H1 (cell line): ENCODE data around the gene CD58. TPM values are rescaled to one million over a fixed set of nuclear protein-coding genes. Genes with fewer than 3 reads are reported as not detected.

Experiments used
- CTCF ChIA-PET: fragments of 300-600 bp; sonication (Branson Sonifier 250); formaldehyde crosslinking; loops from one replicate; lab custom pipeline; 2021; ENCODE audit not compliant: partially characterized antibody; lab: Charles Lee
- POLR2A ChIA-PET: fragments of 300-600 bp; sonication (Branson Sonifier 250); formaldehyde crosslinking; loops from one replicate; lab custom pipeline; 2021; ENCODE audit warnings: inconsistent platforms; ENCODE audit not compliant: partially characterized antibody; lab: Charles Lee
- DNase-seq, 2 experiments: peaks; one replicate each; pipeline versions ENCODE4 v3.0.0 to v3.0.0-alpha.2; 2010 to 2022; ENCODE audit warnings: low spot score in 2 of 2, low read depth in 1 of 2, mixed read lengths in 1 of 2
- FAIRE-seq: peaks from 2 replicates; lab custom pipeline; 2011; peaks lifted over from hg19 to GRCh38; lab: Jason Lieb, UNC
- H2AFZ ChIP-seq: 2 replicates; pipeline ENCODE4 v1.8.1; 2012; ENCODE audit warnings: low read length, inconsistent platforms
- H2AK5ac ChIP-seq: 2 replicates; pipeline ENCODE4 v1.6.1; 2013; ENCODE audit warnings: low read depth, low read length
- H2BK120ac ChIP-seq: replicated peaks from 2 replicates; pipeline ENCODE3; 2013; ENCODE audit warnings: low read depth, low read length, inconsistent platforms
- H2BK12ac ChIP-seq: 2 replicates; pipeline ENCODE4 v1.6.1; 2013; ENCODE audit warnings: low read depth, low read length
- H2BK15ac ChIP-seq: 2 replicates; pipeline ENCODE4 v1.6.1; 2013; ENCODE audit warnings: low read length
- H2BK20ac ChIP-seq: 2 replicates; pipeline ENCODE4 v1.6.1; 2013; ENCODE audit warnings: low read length
- H2BK5ac ChIP-seq: 2 replicates; pipeline ENCODE4 v1.6.1; 2013; ENCODE audit warnings: low read depth, low read length
- H3K14ac ChIP-seq: 2 replicates; pipeline ENCODE4 v1.6.1; 2013; ENCODE audit warnings: inconsistent platforms; ENCODE audit not compliant: insufficient read length
- H3K18ac ChIP-seq: 2 replicates; pipeline ENCODE4 v1.6.1; 2013; ENCODE audit warnings: low read length; ENCODE audit errors: extremely low read depth
- H3K23ac ChIP-seq: 2 replicates; pipeline ENCODE4 v1.6.1; 2013; ENCODE audit warnings: inconsistent platforms; ENCODE audit not compliant: insufficient read length
- H3K23me2 ChIP-seq: 2 replicates; pipeline ENCODE4 v1.6.1; 2013; ENCODE audit warnings: low read depth, low read length
- H3K27ac ChIP-seq: 2 replicates; pipeline ENCODE4 v1.6.1; 2011; ENCODE audit warnings: low read depth, low read length, inconsistent platforms
- H3K27me3 ChIP-seq, 4 experiments: replicated peaks in 1 of 4; 1 replicate in 1 of 4; 2 replicates in 3 of 4; pipeline versions ENCODE4 v1.6.1 to v1.8.1; 2011 to 2013; ENCODE audit warnings: low read length in 3 of 4, mild to moderate bottlenecking in 3 of 4, inconsistent platforms in 2 of 4, mixed read lengths in 2 of 4, moderate library complexity in 1 of 4; ENCODE audit not compliant: control insufficient read depth in 3 of 4, insufficient read depth in 3 of 4; ENCODE audit errors: extremely low read depth in 1 of 4
- H3K36me3 ChIP-seq, 4 experiments: 2 replicates each; pipeline versions ENCODE4 v1.6.1 to v1.8.1; 2011 to 2013; ENCODE audit warnings: mild to moderate bottlenecking in 4 of 4, low read length in 3 of 4, moderate library complexity in 2 of 4, control low read depth in 1 of 4, inconsistent platforms in 1 of 4; ENCODE audit not compliant: insufficient read depth in 4 of 4, control insufficient read depth in 2 of 4
- H3K4ac ChIP-seq: replicated peaks from 2 replicates; pipeline ENCODE3; 2013; ENCODE audit warnings: low read length, low read depth, mixed read lengths, inconsistent platforms; ENCODE audit not compliant: insufficient read length
- H3K4me1 ChIP-seq, 4 experiments: replicated peaks in 1 of 4; 1 replicate in 1 of 4; 2 replicates in 3 of 4; pipeline versions ENCODE4 v1.6.1 to v1.8.1; 2011 to 2013; ENCODE audit warnings: low read length in 3 of 4, inconsistent platforms in 2 of 4, mixed read lengths in 1 of 4; ENCODE audit not compliant: insufficient read depth in 4 of 4, control insufficient read depth in 3 of 4
- H3K4me2 ChIP-seq, 2 experiments: 2 replicates each; pipeline versions ENCODE4 v1.6.1 to v1.8.1; 2011 to 2013; ENCODE audit warnings: low read depth in 2 of 2, low read length in 2 of 2, control low read depth in 1 of 2, inconsistent platforms in 1 of 2, mild to moderate bottlenecking in 1 of 2; ENCODE audit not compliant: insufficient read depth in 1 of 2
- H3K4me3 ChIP-seq, 4 experiments: fragments of 200-600, 300-600 bp in 1 of 4; sonication (generic), shearing (Covaris generic), sonication (Bioruptor Twin) in 1 of 4; 2 replicates each; pipeline versions ENCODE4 v1.5.1 to v1.8.1; 2011 to 2016; ENCODE audit warnings: low read length in 4 of 4, low read depth in 3 of 4, control low read depth in 2 of 4, inconsistent platforms in 2 of 4, mild to moderate bottlenecking in 2 of 4, mixed read lengths in 1 of 4, moderate library complexity in 1 of 4; ENCODE audit not compliant: insufficient read depth in 2 of 4; ENCODE audit errors: extremely low read depth in 1 of 4
- H3K56ac ChIP-seq: replicated peaks from 2 replicates; pipeline ENCODE3; 2013; ENCODE audit warnings: low read depth, mild to moderate bottlenecking, mixed read lengths, low read length, inconsistent platforms; ENCODE audit not compliant: insufficient read length
- H3K79me1 ChIP-seq: 2 replicates; pipeline ENCODE4 v1.6.1; 2013; ENCODE audit warnings: low read depth, low read length, control low read depth
- H3K79me2 ChIP-seq, 2 experiments: 2 replicates each; pipeline versions ENCODE4 v1.6.1 to v1.8.1; 2012 to 2013; ENCODE audit warnings: low read length in 2 of 2, mild to moderate bottlenecking in 2 of 2, inconsistent platforms in 1 of 2; ENCODE audit not compliant: insufficient read depth in 2 of 2, control insufficient read depth in 1 of 2
- H3K9ac ChIP-seq, 4 experiments: replicated peaks in 1 of 4; 1 replicate in 1 of 4; 2 replicates in 3 of 4; pipeline versions ENCODE4 v1.6.1 to v1.8.1; 2011 to 2013; ENCODE audit warnings: low read depth in 3 of 4, low read length in 3 of 4, control low read depth in 2 of 4, mild to moderate bottlenecking in 2 of 4, moderate library complexity in 2 of 4, inconsistent platforms in 1 of 4; ENCODE audit errors: extremely low read depth in 1 of 4
- H3K9me3 ChIP-seq, 2 experiments: 2 replicates each; pipeline versions ENCODE4 v1.6.1 to v1.8.1; 2012 to 2013; ENCODE audit warnings: mild to moderate bottlenecking in 2 of 2, moderate library complexity in 2 of 2, control low read depth in 1 of 2, inconsistent platforms in 1 of 2, low read depth in 1 of 2, low read length in 1 of 2, mixed read lengths in 1 of 2; ENCODE audit not compliant: insufficient read depth in 2 of 2
- H4K20me1 ChIP-seq, 2 experiments: replicated peaks in 1 of 2; 2 replicates each; pipeline versions ENCODE3 to v1.8.1; 2011 to 2013; ENCODE audit warnings: inconsistent platforms in 2 of 2, low read length in 2 of 2, mild to moderate bottlenecking in 1 of 2; ENCODE audit not compliant: insufficient read depth in 2 of 2, control insufficient read depth in 1 of 2
- H4K5ac ChIP-seq: 2 replicates; pipeline ENCODE4 v1.6.1; 2013; ENCODE audit warnings: low read length, low read depth, mixed read lengths, inconsistent platforms; ENCODE audit not compliant: insufficient read length
- H4K8ac ChIP-seq: 2 replicates; pipeline ENCODE4 v1.8.0; 2013; ENCODE audit warnings: mild to moderate bottlenecking, moderate library complexity, low read length, inconsistent platforms; ENCODE audit not compliant: insufficient read depth; ENCODE audit errors: extremely low read depth
- H4K91ac ChIP-seq: replicated peaks from 2 replicates; pipeline ENCODE3; 2013; ENCODE audit warnings: low read length, mixed read lengths, inconsistent platforms; ENCODE audit not compliant: insufficient read length
- BACH1 ChIP-seq: IDR thresholded peaks from 2 replicates; pipeline ENCODE4 v1.6.1; 2012; ENCODE audit warnings: low read length, improper control_type of control experiment
- EGR1 ChIP-seq: IDR thresholded peaks from 2 replicates; pipeline ENCODE4 v1.6.1; 2011; ENCODE audit warnings: low read depth, low read length, borderline replicate concordance
- HDAC2 ChIP-seq, 2 experiments: fragments of 300-600 bp in 1 of 2; sonication (generic) in 1 of 2; IDR thresholded peaks; 2 replicates each; pipeline ENCODE4 v1.6.1; 2011 to 2012; ENCODE audit warnings: low read depth in 2 of 2, low read length in 2 of 2, mild to moderate bottlenecking in 2 of 2, moderate library complexity in 2 of 2, borderline replicate concordance in 1 of 2, inconsistent platforms in 1 of 2
- KDM1A ChIP-seq: fragments of 200-600, 300-600 bp; sonication (generic); IDR thresholded peaks from 2 replicates; pipeline ENCODE4 v1.7.1; 2016; ENCODE audit warnings: mild to moderate bottlenecking, low read length, borderline replicate concordance
- KDM5A ChIP-seq: fragments of 200-600 bp; IDR thresholded peaks from 2 replicates; pipeline ENCODE4 v1.7.1; 2012; ENCODE audit warnings: mild to moderate bottlenecking, low read length, inconsistent platforms, mixed read lengths
- POU5F1 ChIP-seq: IDR thresholded peaks from 2 replicates; pipeline ENCODE4 v1.6.1; 2011; ENCODE audit warnings: low read depth, mild to moderate bottlenecking, low read length, moderate library complexity
- RNF2 ChIP-seq: fragments of 200-900, 300-1000 bp; sonication (generic); IDR thresholded peaks from 2 replicates; pipeline ENCODE4 v1.7.1; 2016; ENCODE audit warnings: borderline replicate concordance, low read depth, mild to moderate bottlenecking, antibody characterized with exemption, low read length; ENCODE audit not compliant: poor library complexity, severe bottlenecking; ENCODE audit errors: missing control alignments
- SAP30 ChIP-seq: fragments of 300-600 bp; sonication (generic); IDR thresholded peaks from 2 replicates; pipeline ENCODE4 v1.7.1; 2012; ENCODE audit warnings: low read length, moderate library complexity, mild to moderate bottlenecking, inconsistent platforms; ENCODE audit not compliant: insufficient read depth, insufficient replicate concordance
- SP1 ChIP-seq: IDR thresholded peaks from 2 replicates; pipeline ENCODE4 v1.6.1; 2011; ENCODE audit warnings: low read depth, low read length
- polyA plus RNA-seq, 7 experiments: library from polyadenylated mRNA; depleted of rRNA in 3 of 7; stranded (reverse) in 5 of 7; unstranded in 2 of 7; fragments of >200 nt in 5 of 7; fragments of 200-250 nt in 2 of 7; gene quantifications; 1 replicate in 5 of 7; 2 replicates in 1 of 7; 4 replicates in 1 of 7; pipeline versions ENCODE4 v1.2.1 to v1.2.3, GENCODE V29; 2011 to 2013; ENCODE audit warnings: missing spikeins in 2 of 7, mixed read lengths in 2 of 7
- total RNA-seq: library from RNA; stranded (reverse); fragmentation: NEBNext Ultra II Directional; extraction: Animal tissue kit (Norgen Biotek cat#: 25700); gene quantifications from 2 replicates; pipeline ENCODE4 v1.2.1, GENCODE V29; 2021

Gene CD58
- total and polyA plus RNA-seq, 2 of the 8 experiments (the other 6 are each of a cell fraction or from before 2014, with no cell fraction given) = 5.3 to 5.5 TPM

DNA sequence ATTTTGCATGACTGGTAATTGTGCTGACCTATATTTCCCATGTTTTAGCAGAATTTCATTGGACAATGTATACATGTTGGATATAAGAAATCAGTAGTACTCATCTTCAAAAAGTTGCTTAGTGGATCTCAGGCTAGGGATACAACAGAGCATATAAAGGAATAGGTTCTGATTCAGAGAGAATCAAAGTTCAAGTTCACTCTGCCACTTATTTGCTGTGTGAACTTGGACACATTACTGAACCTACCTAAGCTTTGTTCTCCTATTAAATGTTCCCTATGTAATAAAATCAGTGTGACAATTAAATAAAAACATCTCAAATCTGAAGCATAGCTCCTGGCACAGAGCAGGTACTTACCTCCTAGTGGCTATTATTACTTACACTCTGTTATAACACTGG is 9.3 kb downstream of the CD58 start:
- no peak for FAIRE-seq
- no peak overlapping the region for H2BK5ac ChIP-seq
- H2AFZ ChIP-seq = no peak overlapping the region
- H4K8ac ChIP-seq = no peak overlapping the region
- no peak overlapping the region for H2BK120ac ChIP-seq
- no peak overlapping the region for H3K27ac ChIP-seq
- DNase-seq = no peak
- no peak overlapping the region for H2BK15ac ChIP-seq
- no peak overlapping the region for H4K5ac ChIP-seq
- H3K4me3 ChIP-seq = no peak overlapping the region
- no peak overlapping the region for H3K4ac ChIP-seq
- H3K23me2 ChIP-seq = no peaks in the 10 kb centered on the region
- H2BK20ac ChIP-seq = no peak overlapping the region
- H3K4me1 ChIP-seq = no peaks in the 10 kb centered on the region
- H2AK5ac ChIP-seq = no peak overlapping the region
- CTCF ChIA-PET = interaction anchor here (0.6 kb wide), 1 partner anchor 11 kb away, joined by 3 read pairs; no protein-coding TSS in a partner anchor
- no peak overlapping the region for H3K14ac ChIP-seq
- no peaks in the 10 kb centered on the region for H3K36me3 ChIP-seq
- no peak overlapping the region for H3K23ac ChIP-seq
- H3K18ac ChIP-seq = no peak overlapping the region
- no peaks in the 10 kb centered on the region for H3K27me3 ChIP-seq
- H3K56ac ChIP-seq = no peak overlapping the region
- H4K91ac ChIP-seq = no peak overlapping the region
- 0 out of 4 replicates have a peak, but pooled peaks cover 0 to 4% of the 10 kb centered on the region in 2 experiments for H3K9me3 ChIP-seq
- H3K79me1 ChIP-seq = no peaks in the 10 kb centered on the region; the same call in 1 of the 2 replicates
- H3K79me2 ChIP-seq = no peaks in the 10 kb centered on the region
- no peak overlapping the region for H3K4me2 ChIP-seq
- POLR2A ChIA-PET = no interaction called here
- TF ChIP-seq RNF2 (no peak), HDAC2 (IDR thresholded peaks at IDR 0.05; ENCODE audit: borderline replicate concordance in 1 of 2, low read depth in 2 of 2, low read length in 2 of 2) (no peak), POU5F1 (no peak), EGR1 (no peak), SAP30 (no peak), KDM1A (no peak), KDM5A (no peak), SP1 (no peak), BACH1 (no peak)
- H3K9ac ChIP-seq = no peak overlapping the region
- no peak overlapping the region for H2BK12ac ChIP-seq
- no peaks in the 10 kb centered on the region for H4K20me1 ChIP-seq
